ENCODE results near the gene IP6K2.

IP6K2 gene

DNA sequence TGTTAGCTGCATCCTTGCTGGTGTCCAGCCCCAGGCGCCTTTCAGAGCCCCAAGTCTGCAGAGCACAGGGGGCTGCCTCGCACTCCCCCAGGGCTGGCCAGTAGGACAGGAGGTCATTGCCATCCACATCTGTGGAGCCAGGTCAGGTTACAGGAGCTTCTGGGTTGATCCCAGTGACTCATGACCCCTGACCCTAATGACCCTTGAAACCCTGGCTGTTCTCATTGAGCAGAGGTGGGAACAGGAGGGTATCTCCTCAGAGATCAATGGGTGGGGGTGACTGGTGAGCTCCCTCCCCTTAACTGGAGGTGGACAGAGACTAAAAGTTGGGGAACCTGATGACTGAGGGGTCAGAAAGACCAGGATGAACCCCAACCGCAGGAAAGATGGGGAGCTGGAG lies 75.6 kb downstream of the IP6K2 start:
- in situ Hi-C loops (cut with HindIII; ENCODE audit: low sequenced_read_pairs): no loop called here
- H3K4me3 ChIP-seq (ENCODE audit: low read depth, low read length): no peak overlapping the region
- TF ChIP-seq, protein P1, sequence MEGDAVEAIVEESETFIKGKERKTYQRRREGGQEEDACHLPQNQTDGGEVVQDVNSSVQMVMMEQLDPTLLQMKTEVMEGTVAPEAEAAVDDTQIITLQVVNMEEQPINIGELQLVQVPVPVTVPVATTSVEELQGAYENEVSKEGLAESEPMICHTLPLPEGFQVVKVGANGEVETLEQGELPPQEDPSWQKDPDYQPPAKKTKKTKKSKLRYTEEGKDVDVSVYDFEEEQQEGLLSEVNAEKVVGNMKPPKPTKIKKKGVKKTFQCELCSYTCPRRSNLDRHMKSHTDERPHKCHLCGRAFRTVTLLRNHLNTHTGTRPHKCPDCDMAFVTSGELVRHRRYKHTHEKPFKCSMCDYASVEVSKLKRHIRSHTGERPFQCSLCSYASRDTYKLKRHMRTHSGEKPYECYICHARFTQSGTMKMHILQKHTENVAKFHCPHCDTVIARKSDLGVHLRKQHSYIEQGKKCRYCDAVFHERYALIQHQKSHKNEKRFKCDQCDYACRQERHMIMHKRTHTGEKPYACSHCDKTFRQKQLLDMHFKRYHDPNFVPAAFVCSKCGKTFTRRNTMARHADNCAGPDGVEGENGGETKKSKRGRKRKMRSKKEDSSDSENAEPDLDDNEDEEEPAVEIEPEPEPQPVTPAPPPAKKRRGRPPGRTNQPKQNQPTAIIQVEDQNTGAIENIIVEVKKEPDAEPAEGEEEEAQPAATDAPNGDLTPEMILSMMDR (IDR thresholded peaks at IDR 0.05; ENCODE audit: low read depth, low read length): no peak
- no peak for DNase-seq (ENCODE audit: low read depth, low spot score)

DNA sequence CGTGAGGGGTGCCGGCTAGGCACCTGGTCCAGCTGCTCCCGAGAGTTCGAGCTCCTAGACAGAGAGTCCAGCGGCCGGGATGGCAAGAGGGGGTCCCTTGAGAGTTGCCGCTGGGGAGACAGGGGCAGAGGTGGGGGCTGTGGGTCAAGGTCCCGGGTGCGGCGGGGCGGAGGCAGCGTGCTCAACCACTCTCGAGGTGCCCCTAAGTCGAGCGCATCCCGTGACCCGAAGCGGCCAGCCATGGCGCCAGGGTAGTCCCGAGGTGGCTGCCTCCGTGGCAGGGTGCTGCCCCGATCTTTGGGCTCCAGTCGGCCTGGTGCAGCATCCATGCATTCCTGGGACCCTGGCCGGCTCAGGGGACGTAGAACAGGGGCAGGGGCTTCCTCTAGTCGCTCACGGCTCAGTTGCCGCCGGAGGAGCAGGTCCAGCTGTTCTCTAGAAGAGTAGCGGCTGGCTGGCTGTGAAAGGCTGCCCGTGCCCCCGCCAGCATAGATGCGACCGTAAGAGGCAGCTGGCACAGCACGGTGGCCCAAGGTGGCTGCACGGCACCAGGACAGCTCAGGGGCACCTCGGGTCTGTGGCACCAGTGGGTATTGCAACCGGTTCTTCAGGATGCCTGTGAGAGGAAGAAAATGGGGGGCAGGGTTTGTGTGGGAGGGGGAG lies 76.9 kb downstream of the IP6K2 start:
- in situ Hi-C loops (cut with HindIII; ENCODE audit: low sequenced_read_pairs): no loop called here
- DNase-seq (ENCODE audit: low read depth, low spot score): no peak
- no peak overlapping the region for H3K4me3 ChIP-seq (ENCODE audit: low read depth, low read length)
- TF ChIP-seq, protein P1 (IDR thresholded peaks at IDR 0.05; ENCODE audit: low read depth, low read length): no peak
